ENCODE results near the gene YPEL1.

YPEL1 gene

GRCh38 chr22:21764038-21764804 lies 28.6 kb upstream of the YPEL1 start:
- Histone ChIP-seq H4K20me1 (ENCODE audit: insufficient read depth) (peaks cover 6% of the 10 kb centered on the region; the same call in 1 of the 2 replicates), H3K27ac (no peak overlapping the region), H3K4me1 (ENCODE audit: low read depth, poor library complexity, severe bottlenecking) (peaks cover 65% of the 10 kb centered on the region), H3K4me3 (IDR thresholded peaks at IDR 0.05; ENCODE audit: insufficient read depth, low read depth, low read length) (no peak overlapping the region), H3K36me3 (ENCODE audit: insufficient read depth) (no peaks in the 10 kb centered on the region), H3K9ac (no peak overlapping the region), H3K4me2 (no peak overlapping the region; the same call in 1 of the 2 replicates), H2AFZ (ENCODE audit: low read depth) (no peak overlapping the region), H3K27me3 (ENCODE audit: insufficient read depth, low read depth) (no peaks in the 10 kb centered on the region), H3K79me2 (ENCODE audit: insufficient read depth, low read depth) (no peaks in the 10 kb centered on the region)
- no peak for TF ChIP-seq CTCF (conservative IDR thresholded peaks at IDR 0.05; ENCODE audit: low read depth, low read length)

DNA sequence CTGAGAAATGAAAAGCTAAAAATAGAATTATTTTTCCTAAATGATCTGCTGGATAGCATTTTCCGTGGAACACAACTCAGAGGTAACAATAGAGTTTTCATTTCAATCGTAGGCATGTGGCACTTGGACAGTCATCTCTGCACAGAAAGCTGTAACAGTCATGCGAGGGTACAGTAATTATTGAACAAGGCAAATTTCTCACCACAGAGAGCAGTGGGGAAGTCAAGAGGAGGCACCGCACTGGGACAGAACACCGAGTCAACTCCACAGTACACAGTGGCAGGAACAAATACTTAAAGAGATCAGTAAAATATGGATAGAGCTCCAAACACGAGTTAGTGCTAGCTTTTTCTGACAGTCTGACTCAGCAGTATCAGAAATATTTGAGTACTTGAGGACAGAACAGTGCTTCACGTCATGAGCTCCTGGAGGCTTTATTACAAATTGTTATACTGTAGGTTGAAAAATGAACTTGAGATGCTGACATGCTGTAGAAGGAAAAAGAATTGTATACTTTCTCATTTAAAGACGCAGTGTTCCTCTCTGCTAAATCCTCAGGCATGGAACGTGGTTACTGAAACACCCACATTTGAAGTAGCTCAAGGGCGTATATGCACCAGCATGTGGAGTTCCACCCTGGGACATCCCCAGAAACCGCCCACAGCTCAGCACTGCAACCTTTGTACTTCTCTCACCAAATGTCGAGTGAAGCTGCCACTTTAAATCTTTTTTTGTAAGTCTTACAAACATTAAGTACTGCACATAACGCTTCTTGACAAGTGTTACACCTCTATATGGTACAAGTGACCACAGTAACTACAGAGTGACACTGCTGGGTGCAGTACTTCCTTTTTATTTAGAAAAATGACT lies 27.4 kb upstream of the YPEL1 start:
- peaks cover 68% of the 10 kb centered on the region for H3K4me1 ChIP-seq (ENCODE audit: low read depth, poor library complexity, severe bottlenecking)

DNA sequence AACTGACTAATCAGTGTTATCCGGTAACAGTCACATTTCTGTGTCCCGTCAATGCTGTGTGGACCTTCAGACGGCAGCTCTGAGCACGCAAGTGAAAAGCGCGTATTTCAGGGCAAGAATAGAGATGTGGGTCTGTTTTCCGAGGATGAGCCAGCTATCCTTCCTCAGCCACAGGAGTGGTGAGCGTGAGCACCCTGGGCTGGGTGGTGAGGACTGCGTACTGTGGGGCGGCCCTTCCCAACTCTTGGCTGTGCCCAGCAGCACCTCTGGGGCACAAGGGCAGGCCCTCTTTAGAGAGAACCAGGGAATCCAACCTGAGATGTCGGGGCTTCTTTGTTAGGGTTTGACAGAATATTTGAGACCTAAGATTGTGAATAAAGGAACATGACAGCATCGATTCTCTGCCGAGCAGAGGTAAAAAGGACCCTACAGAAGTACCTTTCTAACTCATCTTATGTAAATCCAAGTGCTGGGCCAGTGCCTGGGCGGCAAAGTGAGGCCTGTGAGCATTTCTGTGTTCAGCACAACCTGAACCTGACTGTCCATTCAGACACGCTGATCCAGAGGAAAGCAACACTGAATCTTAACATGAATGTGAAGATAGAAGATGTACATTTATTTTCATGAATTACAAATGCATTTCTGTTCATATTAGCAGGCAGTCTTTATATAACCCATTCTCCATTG lies 26.5 kb upstream of the YPEL1 start:
- H3K36me3 ChIP-seq (ENCODE audit: insufficient read depth) = no peaks in the 10 kb centered on the region
- H3K4me2 ChIP-seq = peak overlapping the region; percentile 84; the same call in 1 of the 2 replicates
- no peak overlapping the region for H3K27ac ChIP-seq

More for the DNA sequence above, 27.4 kb upstream of the YPEL1 start:
- H3K4me2 ChIP-seq = peak overlapping the region; percentile 84; the same call in 1 of the 2 replicates
- peaks cover 6% of the 10 kb centered on the region; the same call in 1 of the 2 replicates for H4K20me1 ChIP-seq (ENCODE audit: insufficient read depth)
- H2AFZ ChIP-seq (ENCODE audit: low read depth) = no peak overlapping the region
- TF ChIP-seq CTCF (conservative IDR thresholded peaks at IDR 0.05; ENCODE audit: low read depth, low read length) = no peak
- H3K79me2 ChIP-seq (ENCODE audit: insufficient read depth, low read depth) = no peaks in the 10 kb centered on the region
- H3K27ac ChIP-seq = no peak overlapping the region
- H3K4me3 ChIP-seq (IDR thresholded peaks at IDR 0.05; ENCODE audit: insufficient read depth, low read depth, low read length) = no peak overlapping the region
- H3K36me3 ChIP-seq (ENCODE audit: insufficient read depth) = no peaks in the 10 kb centered on the region
- H3K27me3 ChIP-seq (ENCODE audit: insufficient read depth, low read depth) = no peaks in the 10 kb centered on the region
- H3K9ac ChIP-seq = no peak overlapping the region

More for the DNA sequence above, 26.5 kb upstream of the YPEL1 start:
- Histone ChIP-seq H3K27me3 (ENCODE audit: insufficient read depth, low read depth) (no peaks in the 10 kb centered on the region), H3K4me3 (IDR thresholded peaks at IDR 0.05; ENCODE audit: insufficient read depth, low read depth, low read length) (no peak overlapping the region), H3K4me1 (ENCODE audit: low read depth, poor library complexity, severe bottlenecking) (peaks cover 68% of the 10 kb centered on the region), H3K9ac (no peak overlapping the region), H2AFZ (ENCODE audit: low read depth) (no peak overlapping the region), H4K20me1 (ENCODE audit: insufficient read depth) (peaks cover 6% of the 10 kb centered on the region; the same call in 1 of the 2 replicates), H3K79me2 (ENCODE audit: insufficient read depth, low read depth) (no peaks in the 10 kb centered on the region)
- no peak for TF ChIP-seq CTCF (conservative IDR thresholded peaks at IDR 0.05; ENCODE audit: low read depth, low read length)

Data from KMS-11 (cell line).